Stimulated activated CD8-positive, alpha-beta memory T cell treated with anti-CD3 and anti-CD28 coated beads, Interleukin-7, amount 100 ng/mL, for 24 hours (primary cell): Measurements from ENCODE around the gene RFT1.
"Not testable (repeated sequence)": the region's sequence is repeated elsewhere in the genome, so short reads cannot be mapped to it uniquely, and the experiment has no call there.

Experiments
- DNase-seq: peaks from one replicate; pipeline ENCODE4 v3.0.0-alpha.2; 2020; ENCODE audit warnings: low read depth

RFT1 gene

DNA sequence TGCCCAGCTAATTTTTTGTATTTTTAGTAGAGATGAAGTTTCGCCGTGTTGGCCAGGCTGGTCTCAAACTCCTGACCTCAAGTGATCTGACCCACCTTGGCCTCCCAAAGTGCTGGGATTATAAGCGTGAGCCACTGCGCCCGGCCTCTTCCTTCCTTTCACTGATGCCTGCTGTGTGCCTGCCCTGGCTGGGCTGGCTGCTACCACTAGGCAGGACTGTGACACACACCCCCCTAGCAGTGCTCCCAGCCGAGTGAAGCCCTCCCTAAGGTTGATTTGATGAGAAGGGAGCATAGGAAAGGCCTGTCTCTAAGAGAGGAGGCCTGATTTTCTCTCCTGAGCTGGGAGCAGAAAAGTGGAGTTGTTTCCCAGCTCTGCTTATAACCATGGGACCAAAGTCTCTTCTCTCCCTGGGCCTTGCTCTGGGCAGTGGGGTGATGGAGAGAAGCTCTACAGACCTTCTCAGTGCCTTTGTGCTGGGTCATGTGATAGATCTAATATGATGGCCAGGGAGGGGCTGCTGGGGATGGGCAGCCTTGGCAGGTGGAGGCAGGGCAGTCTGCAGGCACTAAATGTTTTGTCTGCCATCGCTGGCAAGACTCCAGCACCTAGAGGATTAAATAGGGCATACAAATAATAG lies 64.3 kb downstream of the RFT1 start:
- DNase-seq = no peak

DNA sequence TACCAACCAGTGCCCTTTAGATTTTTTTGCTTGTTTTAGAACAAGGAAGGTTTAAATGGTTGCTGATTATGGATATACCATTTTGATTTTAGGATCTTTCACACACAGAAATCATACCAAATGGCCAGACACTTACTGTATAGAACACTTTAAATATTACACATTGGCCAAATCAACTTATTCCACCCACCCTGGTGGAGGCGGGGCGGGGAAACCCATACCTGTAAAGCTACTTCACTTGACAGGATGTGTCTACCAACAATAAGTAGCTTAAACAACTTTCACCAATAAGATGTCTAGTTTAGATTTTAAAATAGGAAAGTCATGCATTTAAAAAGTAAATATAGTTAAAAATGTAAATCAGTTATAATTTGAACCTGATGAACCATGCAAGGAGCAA lies 67.3 kb downstream of the RFT1 start:
- DNase-seq = no peak

DNA sequence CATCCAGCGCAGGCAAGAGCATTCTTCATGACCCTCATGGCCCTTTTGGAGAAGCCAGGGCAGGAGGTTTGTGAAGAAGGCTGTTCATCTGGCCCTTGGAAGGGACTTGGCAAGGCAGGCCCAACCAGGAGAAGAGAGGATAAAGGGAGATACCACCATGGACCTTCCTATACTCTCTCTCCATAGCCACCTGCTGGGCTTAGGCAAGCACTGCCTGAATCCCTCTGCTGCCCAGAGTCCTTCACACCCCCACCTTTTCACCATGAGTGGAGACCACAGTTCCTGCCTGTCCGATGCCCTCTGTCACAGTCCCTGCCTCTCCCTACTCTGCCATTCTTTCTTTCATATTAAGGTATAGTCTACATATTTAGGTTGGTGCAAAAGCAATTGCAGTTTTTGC lies 73.8 kb downstream of the RFT1 start:
- DNase-seq = no peak

DNA sequence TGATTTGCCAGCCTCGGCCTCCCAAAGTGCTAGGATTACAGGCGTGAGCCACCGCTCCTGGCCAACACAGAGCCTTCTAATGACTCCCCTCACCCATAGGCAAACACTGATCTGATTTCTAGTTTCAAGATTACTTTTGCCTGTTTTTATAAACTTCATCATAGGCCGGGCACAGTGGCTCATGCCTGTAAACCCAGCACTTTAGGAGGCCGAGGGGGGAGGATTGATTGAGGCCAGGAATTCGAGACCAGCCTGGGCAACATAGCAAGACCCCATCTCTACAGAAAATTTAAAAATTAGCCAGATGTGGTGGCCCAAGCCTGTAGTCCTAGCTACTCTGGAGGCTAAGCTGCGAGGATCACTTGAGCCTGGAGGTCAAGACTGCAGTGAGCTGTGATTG lies 76.0 kb downstream of the RFT1 start:
- DNase-seq = not testable (repeated sequence)

DNA sequence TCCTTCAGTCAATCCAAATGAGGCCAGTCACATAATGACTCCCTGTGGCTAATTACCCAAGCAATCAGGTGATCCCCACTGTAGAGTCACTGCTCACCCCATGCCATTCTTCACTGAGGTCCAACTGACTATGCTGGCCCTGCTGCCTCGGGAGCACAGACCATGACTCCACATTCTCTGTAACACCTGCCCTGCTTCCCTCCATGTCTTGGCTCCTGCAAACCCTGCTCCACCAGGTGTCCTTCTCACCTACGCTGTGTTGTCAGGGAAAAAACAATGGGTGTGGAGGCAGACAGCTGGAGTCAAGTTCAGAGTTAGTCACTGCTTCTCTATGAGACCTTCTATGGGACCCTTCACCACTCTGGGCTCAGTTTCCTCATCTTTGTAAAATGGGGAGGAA lies 78.3 kb downstream of the RFT1 start:
- DNase-seq = no peak

DNA sequence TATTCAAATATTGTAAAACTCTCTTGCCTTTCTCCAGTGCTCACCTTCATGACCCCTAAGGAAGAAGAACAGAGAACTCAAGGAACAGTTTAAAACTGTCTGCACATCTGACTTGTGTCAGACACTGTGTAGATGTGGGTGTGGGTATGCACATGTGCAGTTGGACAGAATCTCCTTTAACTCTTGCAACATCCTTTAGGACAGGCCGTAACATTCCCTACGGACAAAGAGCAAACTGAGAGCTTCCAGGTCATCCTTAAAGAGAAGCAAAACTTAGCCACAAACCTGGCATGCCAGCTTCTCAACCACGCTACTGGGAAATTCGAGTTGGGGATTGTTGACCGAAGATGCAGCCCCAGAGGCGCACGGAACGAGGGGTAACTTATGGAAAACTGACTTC lies 80.2 kb downstream of the RFT1 start:
- DNase-seq = no peak

DNA sequence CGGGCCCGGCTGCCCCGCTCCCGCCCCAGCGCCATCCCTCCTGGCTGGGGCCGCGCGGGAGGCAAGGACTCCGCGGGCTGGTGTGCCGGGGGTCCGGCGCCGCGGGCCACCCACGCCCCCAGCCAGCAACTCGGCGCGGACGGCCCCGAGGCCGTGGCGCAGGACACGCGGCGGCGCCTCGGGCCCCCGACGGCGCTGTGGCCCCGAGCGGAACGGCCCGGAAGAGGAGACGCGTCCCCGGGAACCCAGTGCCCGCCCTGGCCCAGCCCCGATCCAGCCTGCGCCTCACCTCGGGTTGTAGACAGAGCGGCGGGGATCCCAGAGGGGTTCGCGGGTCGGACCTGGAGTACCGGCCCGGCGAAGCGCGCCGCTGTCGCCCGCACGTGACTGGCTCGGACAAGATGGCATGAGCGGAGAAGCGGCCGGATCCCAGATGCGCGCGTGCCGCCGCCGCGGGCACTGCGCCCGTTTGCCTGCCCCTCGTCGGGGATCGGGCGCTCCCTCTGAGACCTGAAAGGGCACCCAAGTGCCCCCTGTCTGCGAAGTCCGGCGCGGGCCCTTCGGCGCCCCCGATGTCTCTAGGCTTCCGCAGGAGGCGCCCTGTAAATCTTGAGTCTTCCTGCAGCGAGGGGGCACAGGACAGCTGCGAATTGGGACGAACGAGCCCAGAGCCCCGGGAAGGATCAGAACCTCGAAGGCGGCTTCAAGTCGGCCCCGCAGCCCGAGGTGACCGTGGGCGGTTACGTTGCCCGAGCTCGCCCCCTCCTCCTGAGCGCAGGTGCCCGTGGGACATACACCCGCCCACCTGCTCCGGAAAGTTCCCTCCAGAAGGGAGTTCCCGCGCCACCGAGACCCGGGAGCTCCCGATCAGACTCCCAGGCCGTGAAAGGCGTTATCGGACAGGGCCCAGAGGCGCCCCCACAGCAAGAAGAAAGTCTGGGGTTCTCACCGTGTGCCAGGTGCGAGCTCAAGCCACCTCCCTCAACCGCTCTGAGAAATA lies 83.8 kb downstream of the RFT1 start:
- no peak for DNase-seq

DNA sequence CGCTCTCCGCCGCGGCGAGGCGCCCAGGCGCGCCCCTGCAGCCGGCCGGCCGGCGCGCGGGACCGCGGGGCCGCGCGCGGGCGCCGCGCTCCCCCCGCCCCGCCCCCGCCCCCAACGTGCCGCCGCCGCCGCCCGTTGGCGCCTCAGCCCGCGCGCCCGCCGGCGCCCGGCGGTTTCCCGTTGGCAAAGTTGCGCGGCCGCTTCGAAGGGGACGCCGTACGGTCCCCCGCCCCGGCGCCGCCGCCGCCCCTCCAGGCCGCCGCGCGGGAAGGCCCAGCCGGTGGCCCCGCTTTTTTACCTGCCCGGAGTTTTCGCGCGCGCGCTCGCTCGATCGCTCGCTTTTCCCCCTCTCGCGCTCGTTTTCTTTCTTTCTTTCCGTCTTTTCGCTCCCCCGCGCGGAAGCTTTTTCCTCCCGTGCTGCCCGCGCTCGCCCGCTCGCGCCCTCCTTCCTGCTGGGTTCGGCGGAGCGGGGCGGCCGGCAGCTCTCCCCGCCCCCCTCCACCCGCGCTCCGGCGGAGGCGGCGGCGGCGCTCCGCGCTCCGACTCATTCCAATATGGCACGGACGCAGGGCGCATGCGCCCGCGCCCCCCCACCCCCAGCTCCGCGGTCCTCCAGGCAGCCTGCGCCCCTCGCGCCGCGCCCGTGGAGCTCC lies 84.6 kb downstream of the RFT1 start, which contains the start of gene SFMBT1:
TSS of gene SFMBT1 (minus strand) at position 556 of the 653 bp plus-strand sequence. CDS start 76,945 bp downstream, outside the sequence.
- peak; percentile 38 for DNase-seq

DNA sequence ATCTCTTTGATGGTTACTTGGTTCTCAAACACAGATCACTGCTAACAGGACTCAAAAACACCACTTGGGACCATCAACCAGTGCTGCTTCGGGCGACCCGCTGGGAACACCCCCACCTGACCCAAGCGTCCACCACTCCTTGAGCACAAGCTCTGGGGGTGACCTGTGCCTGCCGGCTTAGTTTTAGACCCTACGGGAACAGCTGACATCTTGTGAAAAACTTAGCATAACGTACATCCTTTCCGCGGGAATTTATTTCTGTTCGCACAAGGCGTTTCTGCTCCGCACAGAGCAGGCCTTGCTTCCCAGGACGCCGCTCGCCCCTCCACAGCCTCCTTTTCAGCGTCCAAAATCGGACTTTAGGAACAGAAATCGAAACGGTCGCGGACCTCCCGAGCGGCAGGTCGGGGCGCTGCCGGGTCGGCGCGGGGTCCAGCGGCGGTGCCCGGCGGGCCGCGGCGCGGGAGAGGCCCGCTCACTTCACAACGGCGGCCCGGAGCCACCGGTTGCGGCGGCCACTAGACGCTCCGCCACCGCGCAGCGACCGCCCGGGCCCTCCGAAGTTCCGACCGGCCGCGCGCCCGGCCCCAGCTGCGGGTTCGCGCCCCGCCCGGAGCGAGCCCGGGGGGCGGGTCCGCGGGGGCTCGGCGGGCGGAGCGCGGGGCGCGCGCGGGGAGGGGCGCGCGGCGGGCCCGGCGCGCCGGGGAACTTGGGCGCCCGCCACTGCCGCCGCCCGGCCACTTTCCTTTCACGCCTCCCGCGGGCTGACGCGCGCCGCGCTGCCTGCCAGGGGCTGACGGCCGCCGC lies 85.3 kb downstream of the RFT1 start:
- no peak for DNase-seq

DNA sequence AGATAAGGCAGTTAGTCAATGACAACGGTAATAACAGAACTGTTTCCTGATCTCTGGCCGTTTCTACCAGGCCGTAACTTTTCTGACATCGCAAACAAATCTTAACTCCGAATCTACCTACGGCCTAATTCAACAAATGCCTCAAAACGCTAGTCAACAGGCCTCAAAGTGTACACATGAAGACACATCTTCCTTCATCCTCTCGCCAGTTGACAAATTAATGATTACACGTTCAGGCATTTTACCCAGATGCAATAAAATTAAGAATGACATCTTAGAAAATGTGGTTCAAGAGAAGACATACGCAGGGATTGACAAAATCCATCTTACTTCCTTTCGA lies 85.9 kb downstream of the RFT1 start:
- DNase-seq = no peak

DNA sequence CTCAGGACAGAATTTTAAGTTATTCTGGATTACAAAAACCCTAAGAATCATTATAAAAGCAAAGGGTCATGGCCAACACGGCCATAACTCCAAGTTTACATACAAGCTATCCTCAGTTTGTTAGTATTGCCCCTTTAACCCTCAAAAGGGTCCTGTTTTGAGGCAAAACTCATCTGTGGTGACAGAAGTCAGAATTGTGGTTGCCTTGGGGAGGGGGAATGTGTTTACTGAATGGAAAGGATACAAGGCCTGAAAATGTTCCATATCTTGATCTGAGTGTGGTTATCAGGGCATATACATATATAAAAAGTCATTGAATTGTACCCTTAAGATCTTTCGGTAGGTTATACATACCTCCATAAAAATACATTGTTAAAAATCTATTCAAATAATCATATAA lies 86.5 kb downstream of the RFT1 start:
- DNase-seq = no peak

DNA sequence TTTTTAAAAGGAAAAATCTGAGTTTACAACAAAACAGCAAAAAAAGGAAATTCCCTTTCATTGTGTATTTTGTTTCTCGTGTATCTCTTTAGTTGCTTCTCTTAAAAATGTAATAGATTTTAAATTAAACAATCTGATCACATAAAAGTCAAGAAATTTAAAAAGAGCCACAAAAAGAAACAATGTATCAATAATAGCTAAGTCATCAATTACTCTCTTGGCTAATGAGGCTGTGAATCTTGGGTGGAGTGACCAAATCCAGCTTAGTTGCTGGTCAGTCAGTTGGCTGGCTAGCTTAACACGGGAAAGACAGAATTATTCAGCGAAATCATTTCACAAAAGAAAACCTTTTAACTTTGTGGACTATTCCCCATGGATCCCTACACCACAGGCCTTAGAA lies 87.6 kb downstream of the RFT1 start:
- no peak for DNase-seq

DNA sequence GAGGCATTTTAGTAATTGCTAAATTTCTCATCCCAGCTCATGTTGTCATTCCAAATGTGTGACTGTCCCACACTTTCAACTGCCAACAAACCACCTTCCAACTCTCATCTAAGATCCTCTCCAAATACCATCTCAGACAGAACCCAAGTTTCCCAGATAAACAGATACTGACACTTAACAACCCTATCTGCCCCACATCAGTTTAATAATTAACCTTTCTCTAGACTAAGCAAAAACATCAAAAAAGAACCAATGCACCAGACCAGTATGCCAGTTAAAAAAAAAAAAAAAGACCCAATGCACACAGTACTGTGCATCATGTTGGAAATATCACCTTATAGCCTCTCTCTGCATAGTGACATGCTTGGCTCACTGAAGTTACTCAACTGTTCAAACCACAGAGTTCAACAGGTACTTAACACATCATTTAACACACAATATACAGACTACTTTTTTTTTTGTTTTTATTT lies 89.8 kb downstream of the RFT1 start:
- DNase-seq = no peak

DNA sequence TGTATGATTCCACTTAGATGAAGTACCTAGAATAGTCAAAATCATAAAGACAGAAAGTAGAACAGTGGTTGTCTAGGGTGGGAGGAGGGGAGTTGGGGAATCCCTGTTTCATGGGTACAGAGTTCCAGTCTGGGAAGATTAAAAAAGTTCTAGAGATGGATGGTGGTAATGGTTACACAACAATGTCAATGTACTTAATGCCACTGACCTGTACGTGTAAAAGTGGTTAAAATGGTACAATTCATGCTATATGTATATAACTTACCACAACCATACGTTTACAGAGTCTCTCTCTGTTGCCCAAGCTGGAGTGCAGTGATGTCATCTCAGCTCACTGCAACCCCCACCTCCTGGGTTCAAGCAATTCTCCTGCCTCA lies 90.9 kb downstream of the RFT1 start:
- DNase-seq = no peak

DNA sequence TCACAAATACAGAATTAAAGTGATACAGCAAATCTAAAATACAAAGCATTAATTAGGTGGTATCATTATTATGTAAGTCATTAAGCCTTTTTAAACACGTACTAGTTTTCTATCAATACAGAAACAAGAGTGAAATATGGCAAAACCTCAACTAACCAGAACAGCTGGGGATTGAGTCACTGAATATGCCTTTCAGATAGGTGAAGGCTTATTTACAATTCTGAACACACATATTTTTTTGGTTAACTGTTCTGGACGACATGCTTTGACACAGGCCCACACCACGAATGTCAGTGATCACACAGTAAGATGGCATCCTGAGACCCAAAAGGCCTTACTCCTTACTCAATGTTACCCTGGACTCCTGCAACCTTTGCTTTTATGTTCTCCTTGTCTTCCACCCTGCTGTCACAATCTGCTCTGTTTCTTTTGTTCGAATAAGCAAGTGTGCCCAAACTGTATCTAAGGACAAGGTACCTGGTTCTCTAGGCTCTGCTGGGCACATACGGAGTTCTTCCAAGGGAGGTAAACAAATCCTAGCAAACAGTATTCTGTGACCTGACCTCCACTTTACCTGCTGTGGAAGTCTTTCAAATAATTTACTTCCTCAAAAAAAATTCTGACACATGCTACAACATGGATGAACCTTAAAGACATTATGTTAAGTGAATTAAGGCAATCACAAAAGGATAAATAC lies 91.4 kb downstream of the RFT1 start:
- DNase-seq = no peak
